Thoracic aorta (tissue), 2 donors: ENCODE measurements around the gene ITGA5. TPM values are rescaled to one million over a fixed set of nuclear protein-coding genes. Genes with fewer than 3 reads are reported as not detected.
A peak's percentile ranks its signal among the peaks of the same experiment; 100 is the strongest.

Experiments
- ATAC-seq: fragments of 150-250 bp; one replicate; pipeline ENCODE4 v1.8.0; 2017; ENCODE audit warnings: low read depth; ENCODE audit not compliant: insufficient number of reproducible peaks, low FRiP score
- DNase-seq: peaks from one replicate; pipeline ENCODE4 v3.0.0-alpha.2; 2020; ENCODE audit warnings: low spot score
- H3K27ac ChIP-seq, 2 donors: fragments of 200-600 bp; sonication (generic); 1 replicate in 1 of 2; 2 replicates in 1 of 2; pipeline ENCODE4 v1.5.1; 2016; ENCODE audit warnings: mild to moderate bottlenecking in 2 of 2, moderate library complexity in 2 of 2
- H3K27me3 ChIP-seq: fragments of 200-600 bp; sonication (generic); replicated peaks from 2 replicates; pipeline ENCODE4 v1.6.0; 2016; ENCODE audit warnings: mild to moderate bottlenecking; ENCODE audit not compliant: insufficient read depth
- H3K36me3 ChIP-seq: fragments of 200-600 bp; sonication (generic); one replicate; pipeline ENCODE4 v1.5.1; 2016
- H3K4me1 ChIP-seq, 2 donors: fragments of 200-600 bp; sonication (generic); 1 replicate in 1 of 2; 2 replicates in 1 of 2; pipeline versions ENCODE4 v1.5.1 to v1.6.0; 2016; ENCODE audit warnings: low read depth in 2 of 2, mild to moderate bottlenecking in 1 of 2; ENCODE audit not compliant: control insufficient read depth in 1 of 2
- H3K4me3 ChIP-seq: fragments of 200-600 bp; sonication (generic); 2 replicates; pipeline ENCODE4 v1.5.1; 2016; ENCODE audit warnings: mild to moderate bottlenecking
- H3K9me3 ChIP-seq: fragments of 200-600 bp; sonication (generic); 2 replicates; pipeline ENCODE4 v1.5.1; 2016
- CTCF ChIP-seq: fragments of 200-600 bp; sonication (generic); IDR thresholded peaks from one replicate; pipeline ENCODE4 v1.5.1; 2019; ENCODE audit warnings: antibody characterized with exemption
- total RNA-seq, 2 donors: library from RNA; depleted of rRNA; stranded (reverse); fragments of >200 nt; gene quantifications; one replicate each; pipeline versions ENCODE4 v1.1.0 to v1.2.3, GENCODE V29; 2016

ITGA5 gene
- total RNA-seq, 2 donors from 2014 or later: 752 to 847 TPM

- Histone ChIP-seq H3K27ac (no peak overlapping the region), H3K4me3 (peak overlapping the region; percentile 11), H3K9me3 (no peaks in the 10 kb centered on the region), H3K36me3 (no peaks in the 10 kb centered on the region), H3K27me3 (no peaks in the 10 kb centered on the region), H3K4me1 (no peaks in the 10 kb centered on the region)
- TF ChIP-seq CTCF: no peak
- DNase-seq (no peak), ATAC-seq (no peak)
Observed at GRCh38 chr12:54363618-54364017, 55.4 kb downstream of the ITGA5 start.

GRCh38 chr12:54363047-54363446 lies 56.0 kb downstream of the ITGA5 start:
- Histone ChIP-seq H3K27me3 (no peaks in the 10 kb centered on the region), H3K4me3 (no peak overlapping the region), H3K36me3 (no peaks in the 10 kb centered on the region), H3K9me3 (no peaks in the 10 kb centered on the region), H3K4me1 (peaks cover 0 to 4% of the 10 kb centered on the region in 2 donors), H3K27ac (no peak overlapping the region)
- TF ChIP-seq CTCF: no peak
- no peak for DNase-seq
- ATAC-seq: no peak

DNA sequence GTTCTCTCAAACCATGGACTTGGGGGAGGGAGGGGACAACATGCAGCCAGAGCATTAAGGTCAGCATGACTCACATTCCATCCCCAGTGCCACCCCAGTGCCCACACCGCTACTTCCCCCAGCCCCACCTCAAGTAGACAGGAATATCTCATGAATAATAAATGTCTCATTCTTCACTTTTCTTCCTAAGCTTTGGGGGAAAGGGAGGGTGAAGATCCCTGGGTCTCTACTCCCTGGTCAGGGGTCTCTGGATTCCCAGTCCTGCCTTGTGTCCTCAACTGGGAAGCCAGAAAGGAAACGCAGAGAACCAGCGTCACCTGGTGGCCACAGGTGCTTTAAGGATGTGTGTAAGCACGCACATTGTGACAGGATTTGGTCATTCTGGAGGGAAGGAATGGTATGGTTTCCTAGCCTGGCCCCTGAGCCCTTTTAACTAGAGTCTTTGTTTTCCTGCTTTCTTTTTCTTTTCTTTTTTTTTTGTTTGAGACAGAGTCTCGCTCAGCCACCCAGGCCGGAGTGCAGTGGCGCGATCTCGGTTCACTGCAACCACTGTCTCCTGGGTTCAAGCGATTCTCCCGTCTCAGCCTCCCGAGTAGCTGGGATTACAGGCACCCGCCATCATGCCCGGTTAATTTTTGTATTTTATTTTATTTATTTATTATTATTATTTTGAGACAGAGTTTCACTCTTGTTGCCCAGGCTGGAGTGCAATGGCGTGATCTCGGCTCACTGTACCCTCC lies 58.2 kb downstream of the ITGA5 start:
- H3K9me3 ChIP-seq: no peaks in the 10 kb centered on the region
- peak; percentile 66 for TF ChIP-seq CTCF
- ATAC-seq: no peak
- no peaks in the 10 kb centered on the region for H3K36me3 ChIP-seq
- no peaks in the 10 kb centered on the region for H3K27me3 ChIP-seq
- DNase-seq: no peak
- no peak overlapping the region for H3K4me3 ChIP-seq
- peaks cover 0 to 8% of the 10 kb centered on the region in 2 donors for H3K4me1 ChIP-seq
- H3K27ac ChIP-seq: no peak overlapping the region

GRCh38 chr12:54359762-54360351 lies 59.2 kb downstream of the ITGA5 start:
- Histone ChIP-seq H3K27ac (peak overlapping the region; percentile 67 to 85), H3K9me3 (no peaks in the 10 kb centered on the region), H3K36me3 (no peaks in the 10 kb centered on the region), H3K4me1 (peaks cover 0 to 8% of the 10 kb centered on the region in 2 donors), H3K4me3 (peak overlapping the region; percentile 92), H3K27me3 (no peaks in the 10 kb centered on the region)
- ATAC-seq: no peak
- no peak for TF ChIP-seq CTCF
- no peak for DNase-seq

GRCh38 chr12:54358945-54359761 lies 59.9 kb downstream of the ITGA5 start:
- Histone ChIP-seq H3K4me3 (peak overlapping the region; percentile 92), H3K36me3 (no peaks in the 10 kb centered on the region), H3K9me3 (no peaks in the 10 kb centered on the region), H3K27ac (peak overlapping the region; percentile 85 to 90), H3K27me3 (no peaks in the 10 kb centered on the region), H3K4me1 (peaks cover 0 to 8% of the 10 kb centered on the region in 2 donors)
- DNase-seq: peak; percentile 94
- peak; percentile 98 for ATAC-seq
- TF ChIP-seq CTCF: no peak
